Measurements from ENCODE around the gene HSD11B1.

HSD11B1 gene

GRCh38 chr1:209704584-209704983 is at the start of gene HSD11B1:
Gene HSD11B1 (plus strand): TSS chr1:209704846. CDS start chr1:209704943, 97 bp downstream.
- no peak for DNase-seq (ENCODE audit: low read depth)

- no peak for DNase-seq (ENCODE audit: low read depth)
These were observed 49.0 kb upstream of the HSD11B1 start for GRCh38 chr1:209655411-209656231.

DNA sequence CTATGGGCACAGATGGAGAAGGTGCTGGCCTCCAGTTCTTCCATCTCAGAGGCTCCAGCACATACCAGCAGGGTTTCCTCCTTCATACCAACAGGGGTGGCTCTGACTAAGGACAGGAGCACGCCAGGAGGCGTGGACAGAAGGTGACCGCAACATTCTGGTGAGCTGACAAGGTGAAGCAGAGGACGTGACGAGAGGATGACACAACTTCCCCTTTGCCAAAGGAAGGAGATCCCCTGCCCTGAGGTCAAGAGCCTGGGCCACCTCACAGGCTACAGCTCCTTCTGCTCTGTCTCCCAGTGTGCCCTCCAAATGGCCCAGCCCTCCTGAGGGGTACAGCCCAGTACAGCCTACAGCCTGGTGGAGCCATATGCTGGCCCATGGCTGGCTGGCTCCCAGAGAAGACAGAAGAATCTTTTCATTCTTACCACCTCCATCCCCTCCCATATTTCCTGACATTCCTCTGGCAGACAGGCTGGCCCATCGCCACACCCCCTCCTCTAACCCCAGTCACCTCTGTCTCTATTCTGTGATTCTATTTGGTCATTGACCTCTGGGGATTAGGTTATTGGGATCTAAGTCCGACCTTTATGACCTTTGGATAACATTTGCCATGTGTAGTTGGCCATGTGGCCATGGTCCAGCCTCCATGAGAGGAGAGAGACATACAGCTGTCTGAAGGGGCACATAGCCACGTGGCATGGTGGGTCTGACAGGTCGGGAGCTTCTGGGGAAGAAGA is 47.3 kb upstream of the HSD11B1 start:
- no peak for DNase-seq (ENCODE audit: low read depth)

GRCh38 chr1:209657918-209658317 is 46.7 kb upstream of the HSD11B1 start:
- no peak for DNase-seq (ENCODE audit: low read depth)

- DNase-seq (ENCODE audit: low read depth): no peak
These were observed 44.7 kb upstream of the HSD11B1 start for GRCh38 chr1:209659909-209660308.

- DNase-seq (ENCODE audit: low read depth): no peak
These were observed 43.6 kb upstream of the HSD11B1 start for GRCh38 chr1:209661071-209661470.

GRCh38 chr1:209662879-209663327 is 41.7 kb upstream of the HSD11B1 start:
- DNase-seq (ENCODE audit: low read depth): no peak

DNA sequence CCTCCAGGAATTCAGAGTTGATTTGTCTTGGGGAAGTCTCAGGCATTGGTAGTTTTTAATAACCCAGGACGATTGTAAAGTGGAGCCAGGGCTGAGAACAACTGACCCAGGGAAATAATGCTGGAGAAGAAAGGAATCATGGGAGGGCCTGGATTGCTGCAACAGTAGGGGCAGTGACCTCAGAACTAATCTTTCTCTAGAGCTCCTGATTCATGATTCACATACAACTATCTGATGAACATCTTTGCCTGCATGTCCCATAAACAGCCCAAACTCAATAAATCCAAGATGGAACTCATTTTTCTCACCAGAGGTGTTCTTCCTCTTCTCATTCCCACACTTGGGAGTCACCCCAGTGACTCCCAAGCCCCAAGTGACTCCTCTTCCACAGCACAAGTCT is 37.5 kb upstream of the HSD11B1 start:
- no peak for DNase-seq (ENCODE audit: low read depth)

GRCh38 chr1:209667708-209668107 is 36.9 kb upstream of the HSD11B1 start:
- no peak for DNase-seq (ENCODE audit: low read depth)

DNA sequence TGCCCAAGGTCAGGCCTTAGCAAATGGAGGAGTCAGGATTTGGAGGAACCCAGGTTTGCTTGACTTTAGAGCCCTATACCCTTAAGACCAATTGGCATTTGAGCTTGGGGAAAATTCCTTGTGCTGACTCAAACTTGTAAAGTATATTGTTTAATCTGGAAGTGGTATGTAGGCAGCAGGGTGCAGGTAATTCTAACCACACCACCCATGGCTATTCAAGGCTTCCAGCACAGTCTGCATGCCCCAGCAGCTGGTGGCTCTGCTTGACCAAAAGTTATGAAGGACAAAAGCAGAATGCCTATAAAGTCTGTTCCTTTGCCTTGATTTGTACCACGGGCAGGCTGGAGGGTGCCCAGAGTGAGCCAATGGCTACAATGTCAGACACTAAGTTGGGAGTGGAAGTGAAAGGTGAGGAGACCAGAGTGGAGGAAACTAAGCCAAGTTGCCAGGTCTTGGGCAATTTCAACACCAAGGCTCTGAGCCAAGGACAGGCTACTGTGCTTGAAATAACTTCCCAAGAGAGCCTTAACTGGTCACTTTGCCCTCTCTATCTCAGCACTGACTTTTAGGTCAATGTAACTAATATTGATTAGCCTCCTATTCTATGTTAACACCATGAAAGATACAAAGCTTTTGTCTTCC is 34.1 kb upstream of the HSD11B1 start:
- DNase-seq (ENCODE audit: low read depth): no peak

DNA sequence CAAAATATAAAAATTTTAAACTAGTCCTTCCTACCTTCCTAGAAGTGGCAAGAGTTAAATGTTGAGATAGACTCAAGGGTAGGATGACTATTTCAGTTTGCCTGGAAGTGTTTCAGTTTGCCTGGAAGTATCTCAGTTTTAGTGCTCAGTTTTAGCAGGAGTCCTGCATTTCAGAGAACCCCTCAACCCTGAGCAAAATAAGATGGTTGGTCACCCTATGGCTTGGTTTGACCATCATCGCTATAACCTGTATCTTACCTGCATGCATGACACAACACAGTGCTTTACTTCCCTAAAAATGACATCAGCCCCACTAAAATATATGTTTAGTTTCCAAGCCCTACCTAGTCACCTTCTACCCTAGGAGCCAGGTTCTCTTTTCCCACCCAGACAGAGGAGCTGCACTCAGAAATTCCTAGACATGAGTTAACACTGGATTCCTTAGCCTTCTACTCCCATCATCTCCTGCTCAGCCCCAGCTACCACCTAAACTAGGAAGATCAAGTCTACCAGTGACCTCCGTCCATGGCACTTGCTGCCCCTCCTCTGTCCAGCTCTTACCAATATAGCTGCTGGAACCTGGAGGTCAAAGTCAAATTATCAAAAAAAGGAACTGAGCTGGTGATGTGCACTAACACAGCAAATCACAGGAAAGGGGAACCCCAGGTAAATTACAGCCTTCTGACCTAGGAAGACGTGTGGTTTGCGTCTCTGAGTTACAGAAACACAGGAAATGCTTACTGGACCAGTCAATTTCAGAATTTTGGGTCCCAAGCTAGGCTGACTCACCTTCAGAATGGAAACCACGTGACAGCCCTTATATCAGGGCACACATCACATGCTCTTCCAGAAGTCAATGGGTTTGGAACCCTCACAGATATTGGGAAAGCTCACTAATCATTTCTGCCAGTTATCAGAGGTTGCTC is 31.7 kb upstream of the HSD11B1 start:
- DNase-seq (ENCODE audit: low read depth): no peak

- DNase-seq (ENCODE audit: low read depth): no peak
These were observed 30.8 kb upstream of the HSD11B1 start for GRCh38 chr1:209673631-209674417.

GRCh38 chr1:209674957-209675564 is 29.6 kb upstream of the HSD11B1 start, which contains the start of gene G0S2:
Gene G0S2 (plus strand): TSS chr1:209675412. CDS start chr1:209675685, 273 bp downstream.
- no peak for DNase-seq (ENCODE audit: low read depth)

DNA sequence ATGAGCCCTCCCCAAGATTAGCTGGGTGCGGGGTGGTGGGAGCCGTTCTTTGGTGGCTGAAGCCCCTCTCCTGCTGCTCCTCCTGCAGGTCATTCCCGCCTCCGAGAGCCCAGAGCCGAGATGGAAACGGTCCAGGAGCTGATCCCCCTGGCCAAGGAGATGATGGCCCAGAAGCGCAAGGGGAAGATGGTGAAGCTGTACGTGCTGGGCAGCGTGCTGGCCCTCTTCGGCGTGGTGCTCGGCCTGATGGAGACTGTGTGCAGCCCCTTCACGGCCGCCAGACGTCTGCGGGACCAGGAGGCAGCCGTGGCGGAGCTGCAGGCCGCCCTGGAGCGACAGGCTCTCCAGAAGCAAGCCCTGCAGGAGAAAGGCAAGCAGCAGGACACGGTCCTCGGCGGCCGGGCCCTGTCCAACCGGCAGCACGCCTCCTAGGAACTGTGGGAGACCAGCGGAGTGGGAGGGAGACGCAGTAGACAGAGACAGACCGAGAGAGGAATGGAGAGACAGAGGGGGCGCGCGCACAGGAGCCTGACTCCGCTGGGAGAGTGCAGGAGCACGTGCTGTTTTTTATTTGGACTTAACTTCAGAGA is 29.0 kb upstream of the HSD11B1 start:
- no peak for DNase-seq (ENCODE audit: low read depth)

DNA sequence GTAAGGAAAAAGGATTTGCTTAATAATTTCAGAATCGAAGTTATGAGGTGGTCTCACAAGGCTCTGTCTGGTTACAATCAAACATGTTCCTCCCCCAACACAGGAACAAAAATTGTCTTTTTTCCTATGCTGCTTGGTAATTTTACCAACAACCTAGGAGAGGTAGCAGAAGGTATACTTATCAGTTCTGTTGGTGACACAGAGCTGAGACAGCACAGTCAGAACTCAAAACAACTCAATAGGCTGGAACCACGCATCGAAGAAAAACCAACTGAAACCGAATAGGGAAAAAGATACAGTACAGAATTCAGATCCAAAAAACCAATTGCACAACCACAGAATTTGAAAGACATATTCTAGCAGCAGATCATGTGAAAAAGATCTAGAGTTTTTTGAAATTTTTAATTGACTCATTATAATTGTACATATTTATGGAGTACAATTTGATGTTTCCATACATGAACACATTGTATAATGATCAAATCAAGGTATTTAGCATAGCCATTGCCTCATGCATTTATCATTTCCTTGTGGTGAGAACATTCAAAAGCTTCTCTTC is 25.6 kb upstream of the HSD11B1 start:
- DNase-seq (ENCODE audit: low read depth): no peak

- DNase-seq (ENCODE audit: low read depth): no peak
These were observed 18.8 kb upstream of the HSD11B1 start for GRCh38 chr1:209685821-209686220.

DNA sequence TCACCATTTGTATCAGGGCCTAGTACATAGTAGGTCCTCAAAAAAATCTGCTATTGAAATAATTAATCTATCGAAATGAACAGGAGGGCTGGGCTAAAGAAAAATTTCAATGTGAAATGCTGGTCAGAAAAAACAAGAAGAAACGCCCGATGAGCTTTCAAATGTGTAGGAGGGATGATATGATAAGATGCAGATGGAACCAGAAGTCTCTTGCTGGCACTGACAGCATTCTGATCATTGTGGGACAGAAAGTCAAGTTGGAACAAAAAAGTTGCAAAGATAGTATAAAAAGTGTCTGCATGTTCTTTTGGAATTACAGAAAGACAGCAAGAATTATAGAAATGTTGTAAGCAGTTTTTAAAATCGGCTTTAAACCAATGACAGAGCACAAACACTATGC is 18.3 kb upstream of the HSD11B1 start:
- no peak for DNase-seq (ENCODE audit: low read depth)

GRCh38 chr1:209688746-209689234 is 15.9 kb upstream of the HSD11B1 start:
- DNase-seq (ENCODE audit: low read depth): no peak

DNA sequence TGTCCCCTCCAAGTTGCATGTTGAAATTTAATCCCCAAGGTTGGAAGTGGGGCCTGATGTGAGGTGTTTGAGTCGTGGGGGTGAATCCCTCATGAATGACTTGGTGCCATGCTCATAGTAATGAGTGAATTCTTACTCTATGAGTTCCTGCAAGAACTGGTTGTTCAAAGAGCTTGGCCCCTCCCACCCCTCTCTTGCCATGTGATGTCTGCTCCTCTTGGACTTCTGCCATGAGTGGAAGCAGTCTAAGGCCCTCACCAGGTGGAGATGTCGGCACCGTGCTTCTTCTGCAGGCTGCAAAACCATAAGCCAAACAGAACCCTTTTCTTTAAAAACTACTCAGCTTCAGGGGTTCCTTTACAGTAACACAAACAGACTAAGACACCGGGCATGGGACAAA is 15.2 kb upstream of the HSD11B1 start:
- DNase-seq (ENCODE audit: low read depth): no peak
